ENCODE data around the gene SERPINA3. TPM values are rescaled to one million over a fixed set of nuclear protein-coding genes. Genes with fewer than 3 reads are reported as not detected.

The SERPINA3 gene
- total RNA-seq, 2 experiments from 2014 or later: not detected

DNA sequence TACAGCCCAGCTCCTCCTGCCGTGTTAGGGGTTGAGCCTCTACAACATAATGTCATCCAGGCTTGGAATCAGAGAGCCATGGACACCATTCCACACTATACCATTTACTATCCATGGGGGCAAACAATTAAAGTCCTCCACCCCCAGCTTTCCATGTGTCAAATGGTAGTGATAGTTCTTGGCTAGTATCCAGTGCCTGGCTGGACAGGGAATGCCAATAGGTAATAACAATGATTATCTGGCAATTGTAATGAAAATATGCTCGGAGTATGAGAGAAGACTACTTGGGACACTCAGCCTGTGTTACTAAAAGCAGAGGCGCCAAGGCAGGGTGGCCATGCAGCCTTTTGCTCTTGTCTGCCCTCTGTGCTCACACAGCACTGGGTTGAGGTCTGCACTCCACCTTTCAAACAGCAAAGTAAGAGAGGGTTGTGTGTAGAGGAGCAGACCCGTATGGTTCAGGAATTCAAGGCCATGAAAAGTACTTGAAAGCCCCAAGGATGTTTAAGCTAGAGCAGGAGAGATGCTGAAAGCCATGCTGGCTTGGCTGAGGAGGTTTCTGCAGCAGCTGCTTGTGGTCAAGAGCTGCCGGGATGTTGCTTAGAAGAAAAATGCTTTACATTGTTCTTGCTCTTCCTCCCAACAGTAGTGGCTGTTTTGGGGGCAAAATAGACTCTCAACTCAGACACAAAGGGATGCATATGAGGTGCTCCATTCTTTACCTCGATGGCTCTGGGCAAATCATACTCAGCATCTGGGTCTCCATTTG, 10.6 kb downstream of the SERPINA3 start:
- no peaks in the 10 kb centered on the region for H3K27me3 Mint-ChIP-seq
- no peak overlapping the region for H3K4me3 Mint-ChIP-seq
- POLR2A ChIA-PET: no interaction called here
- H3K36me3 Mint-ChIP-seq: peaks cover 2% of the 10 kb centered on the region
- ATAC-seq (ENCODE audit: low read depth): no peak
- H3K27ac Mint-ChIP-seq: no peak overlapping the region
- H3K9me3 Mint-ChIP-seq: peaks cover 8% of the 10 kb centered on the region
- H3K4me1 Mint-ChIP-seq: no peaks in the 10 kb centered on the region
- DNase-seq: no peak

DNA sequence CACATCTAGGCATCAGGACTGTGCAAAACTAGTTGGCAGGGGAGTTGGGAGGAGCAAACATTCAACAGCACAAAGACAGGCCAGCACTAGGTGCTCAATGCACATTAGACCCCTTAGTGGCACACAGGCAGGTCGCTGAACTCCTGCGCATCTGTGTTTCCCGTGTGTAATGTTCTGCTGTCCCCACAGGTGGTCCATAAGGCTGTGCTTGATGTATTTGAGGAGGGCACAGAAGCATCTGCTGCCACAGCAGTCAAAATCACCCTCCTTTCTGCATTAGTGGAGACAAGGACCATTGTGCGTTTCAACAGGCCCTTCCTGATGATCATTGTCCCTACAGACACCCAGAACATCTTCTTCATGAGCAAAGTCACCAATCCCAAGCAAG, 11.2 kb downstream of the SERPINA3 start:
- H3K9me3 Mint-ChIP-seq: peaks cover 6% of the 10 kb centered on the region
- POLR2A ChIA-PET: no interaction called here
- no peak for ATAC-seq (ENCODE audit: low read depth)
- H3K4me3 Mint-ChIP-seq: no peak overlapping the region
- peaks cover 2% of the 10 kb centered on the region for H3K36me3 Mint-ChIP-seq
- H3K27me3 Mint-ChIP-seq: no peaks in the 10 kb centered on the region
- no peak overlapping the region for H3K27ac Mint-ChIP-seq
- no peaks in the 10 kb centered on the region for H3K4me1 Mint-ChIP-seq
- DNase-seq: no peak

DNA sequence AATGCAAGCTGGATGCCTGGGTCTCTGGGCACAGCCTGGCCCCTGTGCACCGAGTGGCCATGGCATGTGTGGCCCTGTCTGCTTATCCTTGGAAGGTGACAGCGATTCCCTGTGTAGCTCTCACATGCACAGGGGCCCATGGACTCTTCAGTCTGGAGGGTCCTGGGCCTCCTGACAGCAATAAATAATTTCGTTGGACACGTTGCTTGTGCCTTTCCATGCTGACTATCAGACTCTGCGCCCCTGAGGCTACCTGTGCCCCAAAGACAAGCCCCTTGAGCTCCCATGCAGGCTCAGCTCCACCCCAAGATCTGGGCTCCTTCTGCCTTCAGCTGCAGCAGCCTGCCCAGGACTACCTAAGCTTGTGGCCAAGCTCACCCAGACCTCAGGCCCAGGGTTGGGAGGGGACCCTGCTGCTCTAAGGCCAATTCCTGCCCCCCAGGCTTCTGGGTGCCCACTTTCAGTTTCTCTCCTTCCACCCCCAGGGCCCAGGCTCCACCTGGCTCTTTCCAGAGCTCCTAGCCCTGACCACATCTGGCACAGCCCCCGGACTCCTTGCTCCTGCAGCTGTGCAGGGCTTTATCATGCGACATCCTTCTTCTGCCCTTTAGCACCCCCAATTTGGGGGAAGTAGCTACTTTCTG, 11.8 kb downstream of the SERPINA3 start:
- Mint-ChIP-seq H3K9me3 (peaks cover under 1% of the 10 kb centered on the region), H3K4me1 (no peaks in the 10 kb centered on the region), H3K27ac (no peak overlapping the region), H3K36me3 (no peaks in the 10 kb centered on the region), H3K4me3 (no peak overlapping the region), H3K27me3 (no peaks in the 10 kb centered on the region)
- POLR2A ChIA-PET: no interaction called here
- ATAC-seq (ENCODE audit: low read depth) (no peak), DNase-seq (no peak)

DNA sequence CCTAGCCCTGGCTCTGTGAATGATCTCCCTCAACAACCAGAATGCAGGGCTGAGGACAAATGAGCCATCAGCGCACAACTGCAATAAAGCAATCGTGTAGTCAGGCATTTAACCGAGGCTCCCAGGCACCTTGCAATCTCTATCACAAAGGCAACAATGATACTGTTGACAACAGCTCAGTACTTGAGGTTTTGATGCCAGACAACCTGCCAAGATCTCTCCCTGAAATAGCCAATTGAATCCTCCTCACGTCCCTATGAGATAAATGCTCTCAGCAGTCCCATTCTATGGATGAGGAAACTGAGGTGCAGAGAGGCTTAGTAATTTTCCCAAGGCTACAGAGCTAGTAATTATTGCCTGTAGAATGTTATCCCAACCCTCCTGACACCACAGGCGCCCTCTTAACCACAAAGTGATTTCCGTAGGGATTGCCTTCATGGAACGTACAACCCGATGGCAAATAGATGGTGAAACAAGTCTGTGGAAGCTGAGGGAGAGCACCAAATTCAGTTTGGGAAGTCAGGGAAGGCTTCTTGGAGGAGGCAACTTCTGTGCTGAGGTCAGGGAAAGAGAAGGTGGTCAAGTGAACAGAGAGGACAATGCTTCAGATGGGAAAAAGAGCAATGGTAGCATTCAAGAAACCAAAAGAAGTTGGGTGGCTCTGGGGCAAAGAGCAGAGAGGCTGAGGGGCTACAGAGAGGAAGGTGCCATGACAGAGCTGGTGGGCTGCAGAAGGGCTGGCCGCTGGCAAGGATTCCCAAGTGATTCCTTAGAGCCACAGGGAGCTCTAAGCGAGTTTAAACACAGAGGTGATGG, 12.6 kb downstream of the SERPINA3 start:
- POLR2A ChIA-PET: no interaction called here
- Mint-ChIP-seq H3K4me3 (no peak overlapping the region), H3K27ac (no peak overlapping the region), H3K9me3 (no peaks in the 10 kb centered on the region), H3K27me3 (no peaks in the 10 kb centered on the region), H3K4me1 (no peaks in the 10 kb centered on the region), H3K36me3 (no peaks in the 10 kb centered on the region)
- DNase-seq (no peak), ATAC-seq (ENCODE audit: low read depth) (no peak)

DNA sequence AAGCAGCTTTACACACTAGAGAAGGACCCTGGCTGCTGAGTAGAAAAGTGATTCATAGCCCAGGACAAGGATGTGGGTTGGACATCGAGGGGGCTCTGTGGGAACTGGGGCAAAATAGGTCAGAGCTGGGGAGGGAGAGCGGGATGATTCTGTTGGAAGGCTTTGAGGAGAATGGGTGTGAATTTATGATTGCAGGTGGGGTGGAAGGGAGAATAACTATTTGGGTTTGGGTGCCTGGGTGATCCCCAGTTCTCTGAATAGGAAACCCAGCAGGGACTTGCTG, 13.1 kb downstream of the SERPINA3 start:
- DNase-seq (no peak), ATAC-seq (ENCODE audit: low read depth) (no peak)
- H3K36me3 Mint-ChIP-seq: no peaks in the 10 kb centered on the region
- H3K4me3 Mint-ChIP-seq: no peak overlapping the region
- POLR2A ChIA-PET: no interaction called here
- no peaks in the 10 kb centered on the region for H3K9me3 Mint-ChIP-seq
- no peaks in the 10 kb centered on the region for H3K4me1 Mint-ChIP-seq
- H3K27ac Mint-ChIP-seq: no peak overlapping the region
- H3K27me3 Mint-ChIP-seq: no peaks in the 10 kb centered on the region

DNA sequence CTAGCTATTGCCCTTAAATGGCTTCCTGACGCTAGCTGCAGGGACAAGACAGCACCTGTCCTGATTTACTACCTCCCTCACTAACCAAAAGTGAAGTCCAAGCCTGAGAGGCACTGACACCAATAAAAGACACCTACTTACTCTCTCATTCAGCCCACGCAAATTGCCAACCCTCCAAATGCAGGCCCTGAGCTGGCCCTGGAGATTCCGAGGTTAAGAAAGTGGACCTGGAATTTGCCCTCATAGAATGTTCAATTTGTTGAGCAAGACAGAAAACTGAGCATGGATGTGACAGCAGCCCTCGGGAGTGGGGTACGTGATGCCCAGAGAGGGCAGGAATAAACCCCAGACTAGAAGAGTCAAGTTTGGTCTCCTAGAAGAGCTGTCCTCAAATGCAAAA, 16.4 kb downstream of the SERPINA3 start:
- Mint-ChIP-seq H3K27ac (no peak overlapping the region), H3K9me3 (no peaks in the 10 kb centered on the region), H3K27me3 (no peaks in the 10 kb centered on the region), H3K36me3 (no peaks in the 10 kb centered on the region), H3K4me3 (no peak overlapping the region), H3K4me1 (no peaks in the 10 kb centered on the region)
- no peak for ATAC-seq (ENCODE audit: low read depth)
- no peak for DNase-seq
- POLR2A ChIA-PET: no interaction called here

DNA sequence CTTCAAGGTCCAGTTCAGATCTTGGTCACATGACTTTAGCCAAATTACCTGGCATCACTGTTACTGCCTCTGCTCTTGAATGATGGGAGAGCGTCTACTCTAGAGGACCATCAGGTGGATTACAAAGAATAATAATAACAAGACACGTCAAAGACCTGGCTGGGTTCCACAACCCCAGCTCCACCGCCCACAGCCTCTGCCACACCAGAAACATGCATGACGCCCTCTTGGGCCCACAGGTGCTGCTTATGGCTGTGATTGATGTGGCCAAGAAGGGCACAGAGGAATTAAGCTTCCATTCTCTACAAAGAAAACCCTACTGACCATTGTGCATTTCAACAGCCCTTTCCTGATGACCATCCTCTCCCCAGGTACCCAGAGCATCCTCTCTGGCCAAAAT, 18.2 kb downstream of the SERPINA3 start:
- Mint-ChIP-seq H3K27ac (no peak overlapping the region), H3K27me3 (peaks cover 2% of the 10 kb centered on the region), H3K9me3 (no peaks in the 10 kb centered on the region), H3K36me3 (no peaks in the 10 kb centered on the region), H3K4me3 (no peak overlapping the region), H3K4me1 (no peaks in the 10 kb centered on the region)
- POLR2A ChIA-PET: no interaction called here
- ATAC-seq (ENCODE audit: low read depth) (no peak), DNase-seq (no peak)

DNA sequence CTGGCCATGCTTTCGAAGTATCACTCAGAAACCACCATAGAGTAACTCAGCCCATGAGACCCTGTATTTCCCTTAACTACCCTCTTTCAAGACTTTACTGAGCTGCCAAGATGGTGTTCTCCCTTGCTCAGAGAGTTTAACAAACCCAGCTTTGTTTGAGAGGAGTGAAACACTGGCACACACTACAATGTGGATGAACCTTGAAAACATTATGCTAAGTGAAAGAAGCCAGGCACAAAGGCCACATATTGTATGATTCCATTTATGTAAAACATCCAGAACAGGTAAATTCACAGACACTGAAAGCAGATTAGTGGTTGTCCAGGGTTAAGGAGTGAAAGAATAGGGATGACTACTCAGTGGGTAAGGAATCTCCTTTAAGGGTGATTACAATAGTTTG, 18.9 kb downstream of the SERPINA3 start:
- Mint-ChIP-seq H3K27me3 (peaks cover 2% of the 10 kb centered on the region), H3K9me3 (no peaks in the 10 kb centered on the region), H3K36me3 (no peaks in the 10 kb centered on the region), H3K27ac (no peak overlapping the region), H3K4me1 (no peaks in the 10 kb centered on the region), H3K4me3 (no peak overlapping the region)
- no peak for DNase-seq
- POLR2A ChIA-PET: no interaction called here
- no peak for ATAC-seq (ENCODE audit: low read depth)

DNA sequence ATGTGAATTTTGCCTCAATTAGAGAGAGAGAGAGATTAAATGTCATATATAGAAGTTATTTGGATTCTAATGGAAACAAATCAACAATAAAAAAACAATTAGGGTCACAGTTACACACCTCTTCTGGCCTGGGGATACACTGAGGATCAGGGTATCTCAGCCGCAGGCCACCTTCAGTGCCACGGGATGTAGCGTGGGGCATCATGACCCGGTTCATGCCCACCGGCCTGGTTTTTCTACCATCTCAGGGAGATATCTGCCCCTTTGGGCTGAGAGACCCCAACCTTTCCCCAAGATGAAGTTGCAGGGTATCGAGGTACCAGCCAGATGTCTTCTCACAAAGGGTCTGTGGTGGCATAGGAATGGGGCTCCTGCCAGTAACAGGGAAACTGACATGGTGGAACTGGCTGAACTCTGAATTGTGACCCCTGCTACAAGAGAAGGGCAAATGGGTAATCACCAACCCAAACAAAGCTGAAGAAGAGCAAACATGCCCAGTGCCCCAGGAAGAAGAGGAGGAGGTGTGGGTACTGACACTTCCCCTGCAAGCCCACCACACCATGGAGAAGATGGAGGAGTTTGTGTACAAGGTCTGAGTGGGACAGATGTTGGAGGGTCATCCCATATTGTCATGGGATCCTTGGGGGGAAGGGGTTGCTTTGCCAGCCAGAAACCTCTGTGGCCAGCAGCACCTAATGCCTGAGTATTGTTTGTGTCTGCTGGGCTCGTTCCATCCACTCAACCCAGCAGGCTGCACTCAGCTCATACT, 19.5 kb downstream of the SERPINA3 start:
- POLR2A ChIA-PET: no interaction called here
- no peak for DNase-seq
- ATAC-seq (ENCODE audit: low read depth): no peak
- no peaks in the 10 kb centered on the region for H3K36me3 Mint-ChIP-seq
- no peak overlapping the region for H3K4me3 Mint-ChIP-seq
- H3K27me3 Mint-ChIP-seq: peaks cover 2% of the 10 kb centered on the region
- H3K27ac Mint-ChIP-seq: no peak overlapping the region
- no peaks in the 10 kb centered on the region for H3K4me1 Mint-ChIP-seq
- H3K9me3 Mint-ChIP-seq: no peaks in the 10 kb centered on the region

DNA sequence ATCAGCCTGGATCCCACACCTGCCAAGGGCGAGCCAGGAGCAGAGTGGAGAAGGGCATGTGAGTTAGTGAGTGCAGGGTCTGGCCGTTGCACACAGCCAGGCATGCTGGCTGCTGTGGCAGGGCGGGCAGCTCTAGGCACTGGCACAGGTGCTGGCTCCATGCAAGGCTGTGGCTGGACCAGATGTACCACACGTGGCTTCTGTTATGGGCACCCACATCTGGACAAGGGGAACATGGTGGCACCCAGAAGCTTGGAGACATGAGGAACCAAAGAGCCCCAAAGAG, 20.1 kb downstream of the SERPINA3 start:
- Mint-ChIP-seq H3K9me3 (no peaks in the 10 kb centered on the region), H3K4me1 (no peaks in the 10 kb centered on the region), H3K36me3 (no peaks in the 10 kb centered on the region), H3K27me3 (peaks cover 2% of the 10 kb centered on the region), H3K4me3 (no peak overlapping the region), H3K27ac (no peak overlapping the region)
- ATAC-seq (ENCODE audit: low read depth) (no peak), DNase-seq (no peak)
- POLR2A ChIA-PET: no interaction called here

DNA sequence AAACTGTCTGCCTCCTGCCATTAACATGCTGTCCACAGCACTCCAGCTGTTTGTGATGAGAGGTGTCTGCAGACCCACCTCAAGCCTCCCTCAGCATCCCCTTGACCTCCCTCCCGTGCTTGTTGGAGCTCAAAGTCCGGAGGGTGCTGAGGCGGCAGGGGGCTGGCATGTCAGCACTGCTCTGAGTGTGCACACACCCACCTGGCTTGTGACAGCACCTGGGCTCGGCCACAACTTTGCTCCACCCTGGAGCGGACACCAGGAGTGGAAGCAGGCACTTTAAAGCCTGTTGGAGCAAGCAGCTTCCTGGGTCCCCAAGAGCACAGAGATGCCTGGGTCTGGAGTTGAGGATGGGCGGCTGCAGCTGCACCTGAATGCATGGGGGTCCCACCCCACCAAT, 20.9 kb downstream of the SERPINA3 start:
- no peak for DNase-seq
- H3K4me3 Mint-ChIP-seq: no peak overlapping the region
- H3K9me3 Mint-ChIP-seq: no peaks in the 10 kb centered on the region
- H3K36me3 Mint-ChIP-seq: no peaks in the 10 kb centered on the region
- ATAC-seq (ENCODE audit: low read depth): no peak
- peaks cover 2% of the 10 kb centered on the region for H3K27me3 Mint-ChIP-seq
- H3K27ac Mint-ChIP-seq: no peak overlapping the region
- H3K4me1 Mint-ChIP-seq: no peaks in the 10 kb centered on the region
- POLR2A ChIA-PET: no interaction called here

DNA sequence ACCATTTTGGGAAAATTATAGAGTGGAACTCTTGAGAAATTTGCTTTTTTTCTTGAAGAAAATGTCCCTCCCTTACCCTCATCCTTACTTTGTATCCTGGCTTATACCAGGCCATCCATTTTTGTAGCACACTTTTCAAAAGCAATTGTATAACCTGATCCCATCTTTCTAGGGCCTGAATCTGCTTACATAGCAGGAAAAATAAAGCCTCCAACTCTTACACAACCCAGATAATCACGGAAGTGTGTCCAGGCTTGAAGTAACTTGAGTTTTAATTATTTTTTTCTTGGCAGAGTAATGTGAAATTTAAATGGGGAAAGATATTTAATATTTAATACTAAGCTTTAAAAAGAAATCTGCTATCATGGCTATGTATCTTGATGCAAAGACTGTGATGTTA, 23.0 kb downstream of the SERPINA3 start:
- Mint-ChIP-seq H3K36me3 (no peaks in the 10 kb centered on the region), H3K4me1 (no peaks in the 10 kb centered on the region), H3K27me3 (peaks cover 2% of the 10 kb centered on the region), H3K27ac (no peak overlapping the region), H3K4me3 (no peak overlapping the region), H3K9me3 (no peaks in the 10 kb centered on the region)
- ATAC-seq (ENCODE audit: low read depth): no peak
- no peak for DNase-seq
- POLR2A ChIA-PET: no interaction called here

DNA sequence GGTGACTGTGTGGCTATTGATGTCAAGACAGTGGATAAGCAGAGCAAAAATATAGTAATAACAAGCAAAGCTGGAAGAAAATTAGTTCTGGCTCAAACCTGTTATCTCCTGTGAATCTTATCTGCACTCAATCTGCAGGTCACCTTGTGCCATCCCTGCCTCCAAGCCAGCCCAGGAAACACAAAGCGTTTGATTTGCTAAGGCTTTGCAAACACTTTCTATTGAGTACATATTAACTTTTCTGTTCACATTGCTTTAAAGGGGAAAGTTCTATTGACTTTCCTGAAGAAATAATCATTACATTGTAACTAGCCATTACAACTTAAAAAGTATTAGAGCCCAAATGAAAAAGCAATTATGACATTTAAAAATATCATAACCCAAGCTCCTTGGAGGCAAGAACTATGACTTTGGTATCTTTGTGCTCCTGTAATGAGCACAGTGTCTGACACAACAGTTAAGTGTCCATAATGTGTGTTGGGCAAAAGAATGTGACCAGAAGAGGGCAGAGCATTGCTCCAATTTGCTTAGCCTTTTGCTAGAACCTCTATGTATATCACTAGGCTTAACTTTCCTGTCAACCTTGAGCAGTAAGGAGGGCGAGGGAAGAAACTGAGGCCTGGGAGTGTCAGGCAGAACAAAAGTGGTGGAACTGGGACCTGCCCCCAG, 24.7 kb downstream of the SERPINA3 start:
- Mint-ChIP-seq H3K4me3 (no peak overlapping the region), H3K36me3 (no peaks in the 10 kb centered on the region), H3K27ac (no peak overlapping the region), H3K9me3 (no peaks in the 10 kb centered on the region), H3K27me3 (peaks cover 2% of the 10 kb centered on the region), H3K4me1 (no peaks in the 10 kb centered on the region)
- POLR2A ChIA-PET: no interaction called here
- ATAC-seq (ENCODE audit: low read depth) (no peak), DNase-seq (no peak)
